ENCODE data around the gene SOX13.

- TF ChIP-seq YY1 (IDR thresholded peaks at IDR 0.05; ENCODE audit: insufficient read depth, insufficient read length) = no peak
- no peak for TF ChIP-seq ZNF274 (IDR thresholded peaks at IDR 0.05; ENCODE audit: low read depth, low read length)
Measured at GRCh38 chr1:204059970-204060369, 12.9 kb upstream of the SOX13 start.
